Heart left ventricle (tissue), 16 donors: ENCODE data around the gene OMP. TPM values are rescaled to one million over a fixed set of nuclear protein-coding genes. Genes with fewer than 3 reads are reported as not detected.
A peak's percentile ranks its signal among the peaks of the same experiment; 100 is the strongest.

Experiments used
- ATAC-seq, 4 donors: fragments of 200-7000 bp; cut with Tn5 transposase; one replicate each; pipeline ENCODE4 v1.9.1; 2020 to 2022; ENCODE audit warnings: moderate library complexity in 4 of 4, mild to moderate bottlenecking in 3 of 4, moderate number of reproducible peaks in 1 of 4
- DNase-seq, 5 donors: peaks; one replicate each; pipeline ENCODE4 v3.0.0-alpha.2; 2020
- H3K27ac ChIP-seq, 12 donors: fragments of 200-600 bp; sonication (generic) in 4 of 12; one replicate each; pipeline versions ENCODE4 v1.5.0 to v1.8.0; 2016 to 2022; ENCODE audit warnings: mild to moderate bottlenecking in 2 of 12
- H3K27me3 ChIP-seq, 9 donors: fragments of 200-600 bp; sonication (generic) in 2 of 9; one replicate each; pipeline versions ENCODE4 v1.5.1 to v1.8.0; 2016 to 2022; ENCODE audit warnings: mild to moderate bottlenecking in 3 of 9
- H3K36me3 ChIP-seq, 9 donors: fragments of 200-600 bp; sonication (generic) in 2 of 9; one replicate each; pipeline versions ENCODE4 v1.5.0 to v1.8.0; 2018 to 2022; ENCODE audit warnings: mild to moderate bottlenecking in 2 of 9
- H3K4me1 ChIP-seq, 12 donors: fragments of 200-600 bp; sonication (generic) in 4 of 12; one replicate each; pipeline versions ENCODE4 v1.5.0 to v1.8.0; 2016 to 2022; ENCODE audit warnings: mild to moderate bottlenecking in 3 of 12
- H3K4me3 ChIP-seq, 12 donors: fragments of 200-600 bp; sonication (generic) in 4 of 12; one replicate each; pipeline versions ENCODE4 v1.5.0 to v1.8.0; 2017 to 2022; ENCODE audit warnings: mild to moderate bottlenecking in 9 of 12, moderate library complexity in 4 of 12
- H3K9me3 ChIP-seq, 12 donors: fragments of 200-600 bp; sonication (generic) in 4 of 12; one replicate each; pipeline versions ENCODE4 v1.5.0 to v1.8.0; 2016 to 2022; ENCODE audit warnings: mild to moderate bottlenecking in 1 of 12
- CTCF ChIP-seq, 12 donors: fragments of 200-600 bp; sonication (generic) in 4 of 12; IDR thresholded peaks; one replicate each; pipeline versions ENCODE4 v1.5.0 to v1.8.0; 2018 to 2022; ENCODE audit warnings: antibody characterized with exemption in 12 of 12, mild to moderate bottlenecking in 5 of 12
- POLR2A ChIP-seq, 2 donors: fragments of 450-650 bp; IDR thresholded peaks; one replicate each; pipeline ENCODE4 v1.6.1; 2017; ENCODE audit warnings: antibody characterized with exemption in 2 of 2, mild to moderate bottlenecking in 2 of 2, moderate library complexity in 2 of 2
- WGBS, 4 donors: extraction: QIAGEN DNeasy Blood & Tissue Kit in 2 of 4; methylation state at CpG; one replicate each; pipeline versions ENCODE4 v1.1.5 to v1.1.7; 2013 to 2018; 5-methylcytosine and 5-hydroxymethylcytosine counted together
- intact Hi-C, 10 donors: fragments of 100-400 bp; cut with DNase I; formaldehyde crosslinking; loops; one replicate each; pipeline versions ENCODE4 v1.11.1 to v1.14.2; 2022
- polyA plus RNA-seq, 2 donors: library from polyadenylated mRNA; stranded (reverse); fragments of 200-250 nt; gene quantifications; one replicate each; pipeline ENCODE4 v1.2.3, GENCODE V29; 2013
- total RNA-seq, 9 donors: library from RNA; depleted of rRNA in 2 of 9; stranded (reverse); fragments of >200 nt in 2 of 9; fragmentation: NEBNext Ultra II Directional in 3 of 9; extraction: Animal tissue kit (Norgen Biotek cat#: 25700) in 3 of 9; gene quantifications; one replicate each; pipeline versions ENCODE4 v1.1.0 to v1.2.4, GENCODE V29; 2016 to 2023
- donor health status: ischemic (EF 13 %, LVEDD 7.1; RV severe dilation, severe dysfunction).
- donor health status: healthy with polysubstance abuse.
- donor health status: DM: no; HTN: yes; CAD: no.
- donor health status: DM: no; HTN: no; CAD: no.
- donor health status: ischemic (EF 25% LVEDD 6.9; RV normal size, moderate dysfunction).
- donor health status: ischemic (EF 25% LVEDD 5.7; RV mildly dilated, moderate dysfunction).
- donor health status: healthy.
- donor health status: DM: yes; HTN: yes; CAD: no.
- donor health status: ischemic (EF 35%, LVEDD 5.7; RV mildly dilated, moderate dysfunction).
- donor health status: nonischemic (EF 11% LVEDD 7.7; RV severe dilation, severe dysfunction).
- donor health status: DM: yes; HTN: yes; CAD: no.
- donor health status: PGD.
- donor health status: ischemic (EF 29% LVEDD 5.4; RV normal size, mild dysfunction).
- donor health status: nonischemic (EF 23%, LVEDD 6.1; RV moderate dilation, normal function).

The OMP gene
- total and polyA plus RNA-seq, 11 donors, result not detected

- WGBS, 4 donors, result 87 to 96% (median 92%) methylated on average over 5 to 10 of the region's 10 CpGs
- intact Hi-C loops, result loop anchor here in 2 of 10 donors (10.0 kb wide), 1 partner anchor 424 kb away; no protein-coding TSS in a partner anchor
Observed at GRCh38 chr11:77121096-77121640, 18.5 kb downstream of the OMP start.

GRCh38 chr11:77121876-77122575, 19.4 kb downstream of the OMP start:
- ATAC-seq (no peak), DNase-seq (peak in 1 of 5 donors; percentile 59)
- peaks cover 0 to 9% (median 0%) of the 10 kb centered on the region in 9 donors for H3K27me3 ChIP-seq
- TF ChIP-seq CTCF (IDR thresholded peaks at IDR 0.05) (no peak), POLR2A (IDR thresholded peaks at IDR 0.05) (no peak)
- 91 to 98% (median 96%) methylated on average over 6 to 8 of the region's 8 CpGs for WGBS, 4 donors
- intact Hi-C loops, result loop anchor here in 2 of 10 donors (10.0 kb wide), 1 partner anchor 423 kb away; no protein-coding TSS in a partner anchor
- H3K36me3 ChIP-seq, result peaks cover 0 to 31% (median 0%) of the 10 kb centered on the region in 9 donors
- peaks cover 0 to 5% (median 3%) of the 10 kb centered on the region in 12 donors for H3K4me1 ChIP-seq
- H3K9me3 ChIP-seq, result no peaks in the 10 kb centered on the region
- H3K4me3 ChIP-seq, result no peak overlapping the region
- no peak overlapping the region for H3K27ac ChIP-seq

More at GRCh38 chr11:77121096-77121640, 18.5 kb downstream of the OMP start:
- DNase-seq (peak in 1 of 5 donors; percentile 53), ATAC-seq (no peak)
- no peak overlapping the region for H3K4me3 ChIP-seq
- H3K9me3 ChIP-seq, result no peaks in the 10 kb centered on the region
- no peaks in the 10 kb centered on the region for H3K4me1 ChIP-seq
- no peak overlapping the region for H3K27ac ChIP-seq
- H3K27me3 ChIP-seq, result peaks cover 0 to 3% (median 0%) of the 10 kb centered on the region in 9 donors
- TF ChIP-seq CTCF (IDR thresholded peaks at IDR 0.05) (no peak), POLR2A (IDR thresholded peaks at IDR 0.05) (no peak)
- peaks cover 0 to 31% (median 0%) of the 10 kb centered on the region in 9 donors for H3K36me3 ChIP-seq

GRCh38 chr11:77122576-77123212, 20.1 kb downstream of the OMP start:
- TF ChIP-seq CTCF (IDR thresholded peaks at IDR 0.05) (no peak), POLR2A (IDR thresholded peaks at IDR 0.05) (no peak)
- ATAC-seq (no peak), DNase-seq (peak in 1 of 5 donors; percentile 48)
- peaks cover 0 to 9% (median 0%) of the 10 kb centered on the region in 9 donors for H3K27me3 ChIP-seq
- WGBS, 4 donors, result 92 to 95% (median 93%) methylated on average over 4 to 7 of the region's 7 CpGs
- no peak overlapping the region for H3K4me3 ChIP-seq
- H3K36me3 ChIP-seq, result peaks cover 0 to 31% (median 0%) of the 10 kb centered on the region in 9 donors
- intact Hi-C loops, result loop anchor here in 2 of 10 donors (10.0 kb wide), 1 partner anchor 422 kb away; no protein-coding TSS in a partner anchor
- H3K9me3 ChIP-seq, result no peaks in the 10 kb centered on the region
- peaks cover 0 to 11% (median 9%) of the 10 kb centered on the region in 12 donors for H3K4me1 ChIP-seq
- H3K27ac ChIP-seq, result no peak overlapping the region

- Histone ChIP-seq H3K36me3 (peaks cover 0 to 26% (median 0%) of the 10 kb centered on the region in 9 donors), H3K27ac (no peak overlapping the region), H3K4me3 (no peak overlapping the region), H3K4me1 (peaks cover 0 to 19% (median 13%) of the 10 kb centered on the region in 12 donors), H3K9me3 (no peaks in the 10 kb centered on the region), H3K27me3 (peaks cover 0 to 9% (median 0%) of the 10 kb centered on the region in 9 donors)
- DNase-seq (peak in 1 of 5 donors; percentile 28), ATAC-seq (no peak)
- WGBS, 4 donors, result 91 to 95% (median 93%) methylated on average over 8 of the region's 8 CpGs
- intact Hi-C loops, result loop anchor here in 2 of 10 donors (10.0 kb wide), 1 partner anchor 421 kb away; no protein-coding TSS in a partner anchor
- TF ChIP-seq CTCF (IDR thresholded peaks at IDR 0.05) (no peak), POLR2A (IDR thresholded peaks at IDR 0.05) (no peak)
Observed at GRCh38 chr11:77123591-77123990, 21.0 kb downstream of the OMP start.
